Stimulated activated CD8-positive, alpha-beta memory T cell treated with anti-CD3 and anti-CD28 coated beads, Interleukin-4, amount 100 ng/mL, for 4 hours (primary cell): ENCODE measurements around the gene FBXL14.

Experiments used
- DNase-seq, 2 donors: peaks; one replicate each; pipeline ENCODE4 v3.0.0-alpha.2; 2020; ENCODE audit warnings: low read depth in 2 of 2, low spot score in 1 of 2

FBXL14 gene

DNA sequence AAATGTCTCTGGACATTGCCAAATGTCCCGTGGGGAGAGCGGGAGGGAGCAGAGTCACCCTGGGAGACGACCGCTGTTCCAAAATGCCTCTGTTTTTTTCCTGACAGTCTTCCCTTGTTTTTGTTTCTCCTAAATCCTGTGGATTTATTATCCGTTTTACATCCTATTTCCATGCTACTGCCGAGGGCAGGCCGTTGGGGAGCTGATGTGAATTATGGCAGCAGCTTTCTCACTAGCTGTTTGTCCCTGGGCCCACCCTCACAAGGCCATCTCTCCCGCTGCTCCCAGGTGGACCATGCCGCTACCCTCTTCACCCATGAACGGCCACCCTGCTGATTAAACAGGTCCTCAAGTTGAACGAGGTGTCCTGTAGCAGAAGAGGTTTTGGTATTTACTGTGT lies 55.2 kb downstream of the FBXL14 start:
- no peak for DNase-seq

DNA sequence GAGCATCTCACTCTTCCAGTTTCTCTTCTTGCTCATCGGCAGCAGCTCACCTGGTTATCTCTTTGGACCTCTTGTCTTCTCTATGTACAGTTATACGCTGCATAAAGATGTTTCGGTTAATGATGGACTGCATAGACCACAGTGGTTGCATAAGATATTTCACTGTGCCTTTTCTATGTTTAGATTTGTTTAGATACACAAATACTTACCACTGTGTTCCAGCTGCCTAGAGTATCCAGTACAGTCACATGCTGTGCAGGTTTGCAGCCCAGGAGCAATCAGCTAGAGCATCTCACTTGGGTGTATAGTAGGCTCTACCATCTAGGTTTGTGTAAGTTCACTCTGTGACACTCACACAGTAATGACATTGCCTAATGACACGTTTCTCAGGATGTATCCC lies 57.6 kb downstream of the FBXL14 start:
- DNase-seq: no peak

- DNase-seq: no peak
Measured at GRCh38 chr12:1534748-1535147, 59.6 kb downstream of the FBXL14 start.

DNA sequence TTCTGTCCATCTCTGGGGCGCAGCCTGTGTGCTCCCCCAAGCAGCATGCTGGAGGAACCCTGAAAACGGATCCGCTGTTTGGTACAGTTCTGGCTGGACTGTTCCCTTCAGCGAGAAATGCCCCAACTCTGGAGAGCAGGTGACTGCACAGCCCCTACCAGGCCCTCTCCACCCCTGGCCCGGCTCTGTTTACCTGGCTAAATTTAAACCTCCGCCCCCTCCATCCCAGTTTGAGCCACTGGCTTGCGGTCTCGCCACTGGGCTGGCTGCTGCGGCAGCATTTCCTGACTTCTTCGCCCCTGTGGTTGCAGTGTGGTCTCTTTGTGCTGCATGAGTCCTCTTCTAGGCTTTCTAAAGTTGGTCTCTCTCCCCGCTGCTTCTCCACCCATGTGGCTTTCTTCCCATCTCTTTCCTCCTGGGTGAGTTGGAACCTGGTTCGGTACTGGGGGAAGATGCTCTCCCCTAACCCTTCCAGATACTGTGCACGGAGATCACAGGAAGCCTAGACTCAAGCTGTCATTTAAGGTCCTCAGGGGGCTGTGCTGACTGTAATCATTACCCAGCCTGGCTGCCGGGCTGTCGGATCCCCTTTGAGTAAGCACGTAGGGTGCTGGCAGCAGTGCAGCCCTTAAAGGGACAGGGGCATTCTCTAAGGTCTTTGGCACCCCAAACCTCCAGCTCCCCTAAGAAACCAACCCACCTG lies 60.6 kb downstream of the FBXL14 start:
- no peak for DNase-seq

- no peak for DNase-seq
Measured at GRCh38 chr12:1533205-1533601, 61.2 kb downstream of the FBXL14 start.

- no peak for DNase-seq
Measured at GRCh38 chr12:1532375-1533165, 61.8 kb downstream of the FBXL14 start.

DNA sequence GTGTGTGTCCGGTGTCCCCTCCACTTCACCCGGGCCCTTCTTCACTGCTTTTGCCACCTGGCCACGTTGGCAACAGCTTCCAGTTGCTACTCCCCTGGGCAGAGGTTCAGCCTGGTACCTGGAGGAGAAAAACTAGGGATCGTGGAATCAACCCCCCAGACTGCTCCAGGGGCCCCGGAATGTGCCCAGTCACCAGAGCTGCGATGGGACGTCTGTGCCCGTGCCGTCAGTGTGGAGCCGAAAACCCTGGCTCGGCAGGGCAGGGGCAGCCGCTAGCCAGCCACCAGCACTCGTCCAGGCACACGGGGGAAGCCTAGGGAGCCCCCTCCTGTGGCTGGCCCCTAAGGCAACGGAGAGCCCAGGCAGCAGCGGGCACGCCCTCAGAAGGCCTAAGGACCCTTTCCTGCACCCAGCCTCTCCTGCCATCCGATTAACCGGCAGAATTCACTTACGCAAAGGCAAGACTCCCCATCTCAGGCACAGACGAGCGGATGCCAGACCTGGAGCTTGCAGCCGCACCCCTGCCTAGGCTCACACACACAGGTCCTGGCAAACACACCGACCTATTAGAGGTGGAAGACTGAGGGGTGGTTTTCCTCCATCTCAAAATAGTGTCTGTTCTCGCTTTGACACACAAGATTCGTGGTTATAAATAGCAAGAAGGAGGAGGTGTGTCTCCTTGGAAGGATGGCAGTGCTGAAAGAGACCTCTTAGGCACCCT lies 62.6 kb downstream of the FBXL14 start:
- no peak for DNase-seq

DNA sequence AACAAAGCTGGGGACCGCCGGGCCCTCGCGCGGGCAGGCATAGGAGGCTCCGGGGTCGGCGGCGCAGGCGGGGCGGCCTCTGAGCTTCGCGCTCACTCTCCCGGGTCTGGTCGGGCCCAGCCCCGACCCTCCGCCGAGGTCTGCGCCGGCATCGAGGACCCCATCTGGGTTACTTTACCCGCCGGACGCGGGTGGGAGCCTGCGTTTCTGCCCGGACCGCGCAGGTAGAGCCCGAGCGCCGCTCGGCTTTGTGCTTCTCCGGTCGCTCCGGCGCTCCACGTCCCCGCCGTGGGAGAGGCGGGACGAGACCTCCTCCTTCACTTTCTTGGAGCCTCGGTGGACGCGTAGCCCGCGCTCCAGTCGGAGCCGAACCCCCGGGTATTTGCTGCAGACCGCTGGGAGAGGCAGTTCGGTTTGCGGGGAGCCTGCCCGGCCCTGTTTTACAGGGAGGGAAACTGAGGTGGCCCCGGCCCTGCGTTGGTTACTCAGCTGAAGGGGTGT lies 63.2 kb downstream of the FBXL14 start:
- DNase-seq: no peak

DNA sequence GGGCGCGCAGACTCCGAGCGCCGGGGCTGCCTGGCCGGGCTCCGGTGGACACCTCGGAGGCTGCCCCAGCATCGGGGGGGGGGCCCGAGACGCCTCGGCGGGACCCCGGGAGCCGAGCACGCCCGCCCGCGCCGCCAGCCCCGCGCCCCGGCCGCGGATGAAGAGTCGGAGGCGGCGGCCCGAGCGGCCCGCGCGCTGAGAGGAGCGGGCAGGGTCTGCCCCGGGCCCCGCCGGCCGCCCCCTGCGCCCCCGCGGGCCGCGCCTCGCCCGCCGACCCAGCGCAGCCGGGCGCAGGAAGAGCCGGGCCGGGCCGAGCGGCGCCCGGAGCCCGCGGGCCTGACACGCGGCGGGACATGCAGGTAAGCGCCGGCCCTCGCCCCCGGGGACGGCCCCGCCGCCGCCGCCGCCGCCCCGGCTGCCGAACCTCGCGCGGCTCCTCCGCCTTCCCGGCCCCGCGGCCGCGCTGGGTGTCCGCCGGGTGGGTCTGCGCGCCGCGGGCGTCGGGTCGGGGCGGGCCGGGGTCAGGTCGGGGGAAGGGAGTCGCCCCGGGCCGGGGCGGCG lies 63.7 kb downstream of the FBXL14 start:
- no peak for DNase-seq

- DNase-seq: no peak
Measured at GRCh38 chr12:1529862-1530591, 64.4 kb downstream of the FBXL14 start.

- DNase-seq: no peak
Measured at GRCh38 chr12:1529228-1529861, 65.0 kb downstream of the FBXL14 start.

DNA sequence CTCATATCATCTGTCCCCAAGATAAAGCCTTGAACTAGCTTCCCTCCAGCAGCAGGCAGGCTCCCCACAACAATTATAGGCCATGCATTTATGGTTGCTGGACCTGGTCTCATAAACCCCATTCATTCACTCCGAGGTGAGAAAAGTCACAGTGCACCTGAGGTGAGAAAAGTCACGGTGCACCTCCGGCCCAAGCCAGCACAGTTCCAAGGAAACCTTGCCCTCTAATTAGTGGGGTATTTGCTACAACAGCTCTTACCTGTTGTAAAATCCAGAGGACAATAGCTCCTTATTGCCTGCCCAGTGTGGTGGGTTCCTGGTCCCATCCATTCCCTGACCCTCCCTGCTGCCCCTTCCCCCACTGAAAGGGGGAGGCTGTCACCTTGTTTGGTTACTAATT lies 65.6 kb downstream of the FBXL14 start:
- no peak for DNase-seq

GRCh38 chr12:1527789-1528188 lies 66.6 kb downstream of the FBXL14 start:
- DNase-seq: no peak

GRCh38 chr12:1525858-1526257 lies 68.5 kb downstream of the FBXL14 start:
- no peak for DNase-seq

GRCh38 chr12:1523558-1524050 lies 70.8 kb downstream of the FBXL14 start:
- no peak for DNase-seq

GRCh38 chr12:1523046-1523445 lies 71.3 kb downstream of the FBXL14 start:
- no peak for DNase-seq

DNA sequence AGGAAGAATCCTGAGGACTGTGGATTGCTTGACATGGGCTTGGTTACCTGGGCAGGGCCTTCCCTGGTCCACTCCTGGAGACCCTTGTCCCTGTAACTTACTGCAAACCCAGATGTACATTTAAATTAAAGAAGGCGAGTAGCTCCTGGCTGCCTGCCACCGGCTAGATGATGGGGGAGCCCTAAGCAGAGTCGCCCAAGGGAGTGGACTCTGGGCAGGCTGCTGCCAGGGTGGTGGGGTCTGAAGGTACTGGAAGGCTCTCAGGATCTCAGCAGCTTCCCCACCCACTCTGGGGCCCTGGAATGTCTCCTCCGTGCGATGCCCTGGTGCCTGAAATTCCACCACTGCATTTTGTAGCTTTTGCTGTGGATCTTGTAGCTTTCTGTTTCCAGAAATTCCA lies 74.7 kb downstream of the FBXL14 start:
- no peak for DNase-seq

- no peak for DNase-seq
Measured at GRCh38 chr12:1518591-1519516, 75.5 kb downstream of the FBXL14 start.
